Activated CD4-positive, alpha-beta T cell treated with anti-CD3 and anti-CD28 coated beads for 24 hours (primary cell): Measurements from ENCODE around the gene BET1.

Experiments
- DNase-seq, 2 donors: peaks; one replicate each; pipeline ENCODE4 v3.0.0-alpha.2; 2020; ENCODE audit warnings: low read depth in 2 of 2

BET1 gene

DNA sequence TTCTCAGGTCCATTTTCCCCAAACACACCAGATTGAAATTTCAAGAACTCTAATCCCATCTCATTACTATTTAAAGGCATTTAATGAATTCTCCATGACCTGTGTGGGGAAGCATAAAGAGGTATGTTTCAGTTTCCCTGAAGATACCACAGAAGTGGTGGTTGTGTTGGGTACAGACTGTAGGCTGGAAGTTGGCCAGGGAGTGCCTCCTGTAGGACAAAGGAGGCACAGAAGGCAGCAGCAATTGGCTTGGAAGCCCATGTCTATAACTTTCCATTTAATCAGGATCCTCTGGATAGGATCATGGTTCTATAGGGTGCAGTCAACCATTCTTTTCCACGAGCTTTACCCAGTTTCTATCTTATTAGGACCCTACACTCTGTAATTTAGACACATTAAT, 8.6 kb upstream of the BET1 start:
- DNase-seq: no peak

DNA sequence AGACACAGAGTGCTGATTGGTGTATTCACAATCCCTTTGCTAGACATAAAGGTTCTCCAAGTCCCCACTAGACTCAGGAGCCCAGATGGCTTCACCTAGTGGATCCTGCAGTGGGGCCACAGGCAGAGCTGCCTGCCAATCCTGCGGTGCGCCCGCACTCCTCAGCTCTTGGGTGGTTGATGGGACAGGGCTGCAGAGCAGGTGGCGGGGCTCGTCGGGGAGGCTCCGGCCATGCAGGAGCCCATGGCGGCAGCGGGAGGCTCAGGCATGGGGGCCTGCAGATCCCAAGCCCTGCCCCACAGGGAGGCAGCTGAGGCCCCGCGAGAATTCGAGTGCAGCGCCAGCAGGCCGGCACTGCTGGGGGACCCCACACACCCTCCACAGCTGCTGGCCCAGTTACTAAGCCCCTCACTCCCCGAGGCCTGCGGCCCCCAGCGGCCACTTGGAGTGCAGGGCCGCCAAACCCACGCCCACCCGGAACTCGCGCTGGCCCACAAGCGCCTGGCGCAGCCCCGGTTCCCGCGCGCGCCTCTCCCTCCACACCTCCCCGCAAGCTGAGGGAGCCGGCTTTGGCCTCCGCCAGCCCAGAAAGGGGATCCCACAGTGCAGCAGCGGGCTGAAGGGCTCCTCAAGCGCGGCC, 7.7 kb upstream of the BET1 start:
- no peak for DNase-seq

DNA sequence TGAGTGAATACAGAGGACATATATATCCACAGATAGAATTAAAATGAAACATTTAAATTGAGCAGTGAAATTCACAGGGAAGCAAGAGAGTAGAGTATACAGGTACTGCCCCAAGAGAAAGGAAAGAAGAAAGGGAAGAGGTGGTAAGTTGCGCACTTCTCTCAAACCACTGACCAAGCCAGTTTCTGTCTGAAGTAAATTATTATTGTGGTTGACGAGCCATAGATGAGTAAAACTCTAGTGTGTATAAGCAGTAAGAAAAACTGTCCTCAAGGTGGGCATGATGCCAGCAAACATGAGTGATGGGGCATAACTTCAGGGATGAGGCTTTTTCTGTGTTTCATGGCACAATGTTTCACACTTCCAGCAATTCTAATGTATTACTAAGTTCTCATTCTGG, 4.4 kb upstream of the BET1 start:
- no peak for DNase-seq

DNA sequence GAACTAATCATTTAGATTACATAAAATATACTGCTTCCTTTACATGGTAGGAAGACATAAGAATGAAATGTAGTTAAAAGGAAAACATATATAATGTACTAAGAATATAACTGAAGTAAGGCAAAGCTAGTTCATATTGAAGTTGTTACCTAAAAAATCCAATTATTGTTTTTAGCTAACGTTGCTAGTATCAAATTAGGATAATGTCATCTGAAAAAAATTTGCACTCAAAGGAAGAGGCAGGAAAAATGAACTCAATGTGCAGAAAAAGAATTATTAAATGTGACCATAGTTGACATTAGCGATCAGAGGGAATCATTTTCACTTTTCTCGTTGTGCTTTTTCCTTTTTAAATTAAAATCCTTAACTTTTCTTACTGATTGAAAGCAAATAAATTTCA, 1.6 kb upstream of the BET1 start:
- DNase-seq: no peak

DNA sequence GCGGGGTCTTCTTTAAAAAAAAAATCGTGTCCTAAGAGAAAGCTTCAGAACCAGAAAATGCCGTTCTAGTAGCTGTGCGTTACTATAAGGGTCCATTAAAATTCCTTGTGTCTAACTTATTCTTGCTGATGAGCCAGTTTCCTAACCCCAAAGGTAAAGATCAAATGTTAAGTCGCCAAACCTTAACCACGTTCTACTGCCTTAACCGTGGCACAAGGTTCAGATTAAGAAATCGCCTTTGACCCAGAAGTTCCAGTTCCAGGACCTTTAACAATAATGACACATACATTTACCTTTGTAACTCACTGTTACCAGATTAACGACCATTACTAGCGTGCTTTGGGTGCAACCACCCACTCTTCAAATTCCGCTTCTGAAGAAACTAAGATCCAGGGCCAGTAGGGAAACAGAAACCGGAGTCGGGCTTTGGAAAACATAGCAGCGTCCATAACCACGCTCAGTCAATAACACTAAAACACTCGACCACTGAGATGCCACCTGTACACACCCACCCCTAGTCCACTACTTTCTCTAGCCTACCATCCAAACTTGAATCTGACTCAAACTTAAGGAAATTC, 620 bp downstream of the BET1 start:
- no peak for DNase-seq

DNA sequence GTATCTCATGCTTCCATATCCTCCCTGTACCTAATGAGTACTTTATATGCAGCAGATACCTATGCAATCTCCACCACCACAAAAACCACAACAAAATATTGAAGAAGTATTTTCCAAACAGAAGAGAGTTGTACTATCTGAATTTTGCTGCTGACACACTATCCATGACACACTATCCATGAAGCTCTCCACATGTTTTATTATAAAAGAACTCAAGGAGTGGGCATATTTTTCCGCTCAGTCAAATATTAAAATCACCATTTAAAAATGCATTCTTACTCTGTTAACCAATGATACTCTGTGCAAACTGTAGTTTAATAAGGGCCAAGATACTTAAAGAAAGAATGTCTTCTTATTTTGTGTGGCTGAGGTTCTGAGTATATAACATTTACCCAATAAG, 2.8 kb downstream of the BET1 start:
- no peak for DNase-seq

DNA sequence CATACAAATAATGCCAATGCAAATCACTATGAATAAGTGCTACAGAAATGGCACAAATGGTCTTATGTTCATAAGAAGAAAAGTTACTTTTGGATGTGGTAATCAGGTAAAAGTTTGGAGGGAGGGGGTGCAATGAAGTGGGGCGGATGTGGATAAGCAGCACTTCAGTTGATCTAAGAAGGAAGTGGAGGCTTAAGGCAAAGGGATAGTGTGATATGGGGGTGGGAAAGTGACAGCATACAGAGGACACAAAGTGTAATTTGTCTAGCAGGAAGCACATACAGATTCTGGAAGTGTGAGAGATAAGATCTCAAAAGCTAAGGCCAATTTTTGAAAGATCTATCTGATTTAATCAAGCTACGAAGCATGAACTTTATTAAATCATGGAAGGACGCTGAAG, 6.3 kb downstream of the BET1 start:
- DNase-seq: no peak

DNA sequence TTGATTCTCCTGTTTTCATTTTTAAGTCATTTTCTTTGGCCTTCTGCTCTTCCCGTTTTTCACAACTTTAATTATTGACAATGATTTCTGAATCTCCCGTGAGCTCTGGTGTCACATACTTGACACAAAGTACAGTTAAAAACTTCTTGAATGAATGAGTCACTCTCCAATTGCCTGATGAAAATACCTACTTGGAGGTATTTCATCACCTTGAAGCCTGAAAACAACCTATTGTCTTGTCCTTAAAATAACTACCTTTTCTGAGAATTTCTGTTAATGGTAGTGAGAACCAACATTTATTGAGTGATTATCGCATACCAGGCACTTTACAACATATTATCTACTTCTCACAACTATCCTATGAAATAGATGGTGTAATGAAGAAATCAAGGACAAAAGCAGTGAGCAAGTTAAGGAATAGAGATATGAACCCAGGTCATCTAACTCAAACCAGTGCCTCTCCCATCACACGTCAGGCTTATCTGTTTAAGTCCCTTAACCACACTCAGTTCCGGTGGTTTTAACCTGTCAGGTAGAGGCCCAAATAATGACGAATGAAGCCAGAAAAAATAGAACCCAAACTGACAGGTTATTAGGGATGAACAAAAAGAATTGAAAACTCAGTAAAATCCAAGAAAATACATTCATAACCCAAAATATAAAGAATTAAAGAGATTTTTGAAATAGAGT, 11.6 kb downstream of the BET1 start:
- DNase-seq: no peak

DNA sequence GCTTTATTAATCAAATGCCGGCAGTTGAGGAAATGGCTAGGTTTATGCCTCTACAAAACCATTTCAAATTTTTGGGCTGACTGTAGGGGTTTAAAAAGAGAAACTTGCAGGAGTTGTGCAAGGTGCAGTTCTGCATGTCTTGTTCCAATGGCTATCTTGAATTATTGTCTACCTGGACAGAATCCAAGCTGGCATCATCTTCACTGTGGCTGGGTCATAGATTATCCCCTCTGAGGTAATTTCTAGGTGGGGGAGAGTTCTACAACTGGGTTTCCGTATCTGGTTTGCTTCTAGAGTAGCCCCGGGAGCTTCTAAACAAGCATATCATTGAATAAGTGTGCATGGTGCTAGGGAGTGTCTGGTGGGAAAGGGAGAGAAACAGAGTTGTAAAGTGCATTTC, 16.9 kb downstream of the BET1 start:
- no peak for DNase-seq

DNA sequence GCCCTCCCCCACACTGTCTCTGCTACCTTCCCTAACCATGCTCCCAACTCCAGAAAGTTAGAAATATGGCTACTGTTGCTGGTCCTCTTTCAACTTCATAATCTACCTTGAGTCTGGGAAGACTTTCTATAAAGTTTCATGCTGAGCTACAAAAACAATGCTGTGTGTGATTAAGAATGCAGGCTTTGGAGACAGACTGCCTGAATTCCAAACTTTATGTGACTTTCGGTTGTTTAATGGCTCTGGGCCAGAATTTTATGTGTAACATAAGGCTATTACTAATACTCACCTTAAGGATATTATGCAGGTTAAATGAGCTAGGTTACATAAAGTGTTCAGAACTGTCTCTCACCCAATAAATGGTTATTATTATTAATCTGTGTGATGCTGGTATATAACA, 19.1 kb downstream of the BET1 start:
- DNase-seq: no peak

DNA sequence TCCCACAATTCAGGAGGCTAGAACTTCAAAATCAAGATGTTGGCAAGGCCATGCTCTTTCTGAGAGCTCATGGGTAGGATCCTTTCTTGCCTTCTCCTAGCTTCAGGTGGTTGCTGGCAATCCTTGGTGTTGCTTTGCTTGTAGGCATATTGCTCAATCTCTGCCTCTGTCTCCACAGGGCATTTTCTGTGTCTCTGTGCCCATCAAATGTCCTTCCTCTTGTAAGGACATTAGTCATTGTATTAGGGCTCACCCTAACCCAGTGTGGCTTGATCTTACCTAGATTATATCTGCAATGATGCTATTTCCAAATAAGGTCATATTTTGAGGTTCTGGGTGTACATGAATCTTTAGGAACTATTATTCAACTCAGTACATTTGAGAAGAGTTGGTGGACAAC, 20.1 kb downstream of the BET1 start:
- no peak for DNase-seq

DNA sequence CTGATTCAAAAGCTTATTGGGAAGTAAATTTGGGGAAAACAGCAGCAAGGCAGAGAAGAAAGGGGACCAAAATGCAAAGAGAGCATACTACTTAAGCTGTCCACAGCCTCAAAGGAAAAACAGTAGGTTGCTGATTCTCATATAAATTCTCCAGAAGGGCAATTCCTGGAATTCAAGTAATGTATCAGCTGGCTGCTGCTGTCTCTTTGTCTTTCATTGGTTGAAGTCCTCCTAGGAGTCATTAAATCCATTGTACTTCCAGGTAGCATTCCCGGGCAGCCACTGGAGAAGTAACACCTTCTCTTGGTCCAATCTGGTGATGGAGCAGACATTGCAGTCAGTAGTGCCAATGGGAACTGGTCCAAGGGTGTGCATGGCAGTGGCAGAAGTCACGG, 22.7 kb downstream of the BET1 start:
- no peak for DNase-seq

DNA sequence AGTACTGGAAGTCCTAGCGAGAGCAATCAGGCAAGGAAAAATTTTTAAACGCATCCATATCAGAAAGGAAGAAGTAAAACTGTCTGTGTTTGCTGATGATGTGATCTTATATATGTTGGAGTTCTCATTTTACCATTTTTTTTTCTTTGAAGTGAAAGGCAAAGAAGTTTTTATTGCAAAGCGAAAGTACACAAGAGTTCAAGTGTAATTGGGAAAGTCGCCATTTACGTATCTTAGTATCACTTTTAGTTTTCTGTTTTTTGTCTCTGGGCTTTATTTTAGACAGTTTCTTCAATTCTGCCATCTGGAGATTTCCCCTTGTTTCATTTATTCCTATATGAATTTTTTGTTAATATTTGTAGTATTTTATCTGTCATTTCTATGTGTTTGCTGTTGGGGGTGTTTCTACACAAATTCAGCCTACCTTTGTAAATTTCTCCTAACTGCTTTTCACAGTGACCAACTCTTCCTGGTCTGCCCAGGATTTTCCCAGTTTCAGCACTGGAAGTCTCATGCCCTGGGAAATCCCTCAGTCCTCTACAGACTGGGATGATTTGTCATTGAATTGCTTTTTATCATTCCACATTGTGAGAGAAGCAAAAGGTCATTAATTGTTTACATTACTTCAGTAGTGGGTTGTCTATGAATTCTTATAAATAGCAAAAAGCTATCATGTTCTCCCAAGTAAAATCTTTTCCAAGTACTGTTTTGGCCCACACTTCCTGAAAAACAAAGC, 23.2 kb downstream of the BET1 start:
- DNase-seq: no peak

DNA sequence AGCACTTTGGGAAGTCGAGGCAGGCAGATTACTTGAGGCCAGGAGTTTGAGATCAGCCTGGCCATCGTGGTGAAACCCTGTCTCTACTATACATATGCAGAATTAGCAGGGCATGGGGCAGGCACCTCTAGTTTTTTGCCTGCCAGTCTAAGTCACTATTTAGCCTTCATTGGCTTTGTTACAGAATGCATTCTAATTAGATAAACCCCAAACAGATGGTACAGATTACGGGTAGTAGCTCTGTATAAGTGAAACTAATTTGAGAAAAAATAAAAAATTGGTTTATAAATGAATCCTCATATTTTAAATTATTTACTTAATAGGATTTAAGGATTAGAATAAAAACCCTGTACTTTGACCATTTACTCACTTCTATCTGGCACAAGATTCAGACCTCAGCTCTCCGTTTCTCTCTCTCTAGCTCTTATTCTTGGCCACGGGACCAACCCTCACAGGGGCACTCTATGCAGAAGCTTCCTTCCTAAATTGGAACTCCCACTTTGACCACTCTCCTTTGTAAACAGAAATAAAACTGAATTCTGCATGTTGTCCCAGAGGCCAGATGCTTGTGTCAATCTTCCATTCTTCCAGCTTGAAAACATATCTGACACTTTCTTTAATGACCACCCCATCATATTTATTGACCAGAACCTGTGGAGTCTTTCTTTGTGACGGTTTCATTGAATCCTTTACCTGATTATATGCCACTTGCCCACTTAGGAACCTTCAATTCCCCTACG, 26.8 kb downstream of the BET1 start:
- DNase-seq: no peak

DNA sequence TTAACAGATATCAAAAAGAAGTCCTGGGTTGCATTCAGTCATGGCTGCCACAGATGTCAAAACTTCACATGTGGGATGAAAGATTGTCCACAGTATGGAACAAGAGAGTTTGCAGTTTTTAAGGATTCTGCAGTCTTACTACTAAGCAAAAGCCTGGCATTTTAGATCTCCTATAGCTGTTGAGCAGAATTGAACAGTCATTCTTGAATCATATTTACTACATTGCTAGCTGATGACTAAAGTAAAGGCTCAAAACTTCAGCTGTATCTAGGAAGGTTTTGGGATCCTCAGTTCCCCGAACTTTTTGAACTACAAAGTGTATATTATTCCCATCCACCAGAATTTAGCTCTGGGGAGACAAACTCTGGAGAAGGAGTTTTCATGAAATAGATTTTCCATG, 31.0 kb downstream of the BET1 start:
- DNase-seq: no peak

DNA sequence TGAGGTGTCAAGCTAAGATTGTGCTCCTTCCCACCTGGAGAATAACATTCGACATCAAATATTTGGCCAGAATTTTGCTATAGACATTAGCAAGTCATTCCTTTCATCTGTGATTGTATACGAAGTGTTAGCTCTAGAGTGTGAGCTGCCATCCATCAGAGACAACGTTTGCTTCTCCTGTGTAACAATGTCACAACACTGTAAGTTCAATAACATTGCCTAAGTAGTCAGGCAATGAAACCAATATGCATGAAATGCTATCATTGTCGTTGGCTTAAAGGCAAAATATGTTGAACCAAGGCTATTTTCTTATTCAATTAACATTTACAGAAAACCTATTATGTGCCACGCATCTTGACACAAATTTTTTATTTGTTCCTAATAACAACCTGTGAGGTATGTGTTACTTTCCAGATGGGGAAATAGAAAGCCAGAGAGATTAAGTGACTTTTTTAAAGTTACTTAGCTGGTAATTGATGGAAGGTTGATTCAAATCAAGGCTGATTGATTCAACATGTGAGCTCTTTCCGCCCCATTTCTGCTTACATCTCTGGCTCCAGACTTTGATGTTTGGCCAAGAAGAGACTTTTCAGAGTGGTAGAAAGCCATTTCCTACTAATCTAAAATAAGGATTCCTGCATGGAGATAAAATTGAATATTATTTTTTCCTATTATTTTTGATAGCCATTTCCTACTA, 32.0 kb downstream of the BET1 start:
- no peak for DNase-seq

DNA sequence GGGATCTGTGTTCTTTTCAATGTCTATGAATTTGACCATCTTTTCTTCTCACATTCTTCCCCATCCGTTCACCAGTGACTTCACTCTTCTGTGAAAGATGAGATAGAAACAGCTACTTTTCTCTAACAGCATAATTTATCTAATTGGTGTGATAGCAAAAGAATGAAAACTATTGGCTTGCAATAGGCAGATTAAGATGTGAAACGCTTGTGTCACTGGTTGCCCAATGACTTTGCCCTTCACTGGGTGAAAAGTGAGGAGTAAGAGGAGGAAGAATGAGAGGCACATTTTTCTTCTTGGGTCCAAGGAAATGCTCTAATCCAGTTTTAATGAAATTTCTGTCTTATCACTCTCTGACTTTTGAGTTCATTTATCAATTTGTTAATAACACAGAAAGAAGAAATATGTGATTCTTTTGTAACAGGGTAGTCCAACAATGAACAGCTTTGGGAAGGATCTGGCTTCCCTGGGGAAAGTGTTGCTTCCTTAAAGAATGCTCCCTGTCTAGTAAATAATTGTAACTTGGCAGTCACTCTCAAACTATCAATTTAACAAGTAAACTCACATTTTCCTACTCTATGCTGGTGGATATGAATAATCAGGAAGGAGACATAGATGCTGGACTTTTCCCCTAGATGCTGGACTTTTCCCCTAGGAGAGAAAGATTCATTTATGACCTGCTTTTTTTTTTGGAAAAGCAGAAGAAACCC, 35.1 kb downstream of the BET1 start:
- no peak for DNase-seq

DNA sequence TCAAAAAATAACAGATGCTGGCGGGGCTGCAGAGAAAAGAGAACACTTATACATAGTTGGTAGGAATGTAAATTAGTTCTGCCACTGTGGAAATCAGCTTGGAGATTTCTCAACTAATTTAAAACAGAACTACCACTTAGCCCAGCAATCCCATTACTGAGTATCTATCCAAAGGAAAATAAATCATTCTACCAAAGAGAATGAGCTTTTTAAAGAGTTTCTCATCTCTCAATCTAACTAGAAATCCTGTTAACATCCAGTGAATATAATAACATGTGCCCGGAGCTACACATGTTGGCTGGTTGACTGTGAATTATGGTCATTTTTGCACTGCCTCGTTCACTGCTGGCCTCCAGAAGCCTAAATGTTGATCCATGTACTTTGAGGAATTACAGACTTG, 39.3 kb downstream of the BET1 start:
- DNase-seq: no peak

DNA sequence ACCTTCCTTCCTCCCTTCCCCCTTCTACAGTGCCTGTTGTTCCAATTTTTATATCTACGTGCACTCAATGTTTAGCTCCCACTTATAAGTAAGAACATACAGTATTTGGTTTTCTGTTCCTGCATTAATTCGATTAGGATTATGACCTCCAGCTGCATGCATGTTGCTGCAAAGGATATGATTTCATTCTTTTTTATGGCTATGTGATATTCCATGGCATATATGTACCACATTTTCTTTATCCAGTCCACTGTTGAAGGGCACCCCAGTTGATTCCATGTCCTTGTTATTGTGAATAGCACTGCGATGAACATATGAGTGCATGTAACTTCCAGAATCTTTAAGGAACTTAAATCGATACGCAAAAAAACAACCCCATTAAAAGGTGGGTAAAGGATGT, 39.9 kb downstream of the BET1 start:
- DNase-seq: no peak

DNA sequence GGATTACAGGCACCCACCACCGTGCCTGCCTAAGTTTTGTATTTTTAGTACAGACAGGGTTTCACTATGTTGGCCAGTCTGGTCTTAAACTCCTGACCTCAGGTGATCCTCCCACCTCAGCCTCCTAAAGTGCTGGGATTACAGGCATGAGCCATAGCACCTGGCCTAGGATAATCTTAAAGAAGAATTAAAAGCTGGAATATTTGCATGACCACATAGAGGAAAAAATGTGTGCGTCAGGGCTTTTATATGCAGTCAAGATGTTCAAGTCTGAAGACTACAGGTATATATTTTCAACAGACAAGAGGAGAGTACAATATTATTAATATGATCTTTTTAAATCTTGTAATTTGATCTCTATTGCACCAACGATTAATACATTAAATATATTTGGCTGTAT, 43.2 kb downstream of the BET1 start:
- no peak for DNase-seq

DNA sequence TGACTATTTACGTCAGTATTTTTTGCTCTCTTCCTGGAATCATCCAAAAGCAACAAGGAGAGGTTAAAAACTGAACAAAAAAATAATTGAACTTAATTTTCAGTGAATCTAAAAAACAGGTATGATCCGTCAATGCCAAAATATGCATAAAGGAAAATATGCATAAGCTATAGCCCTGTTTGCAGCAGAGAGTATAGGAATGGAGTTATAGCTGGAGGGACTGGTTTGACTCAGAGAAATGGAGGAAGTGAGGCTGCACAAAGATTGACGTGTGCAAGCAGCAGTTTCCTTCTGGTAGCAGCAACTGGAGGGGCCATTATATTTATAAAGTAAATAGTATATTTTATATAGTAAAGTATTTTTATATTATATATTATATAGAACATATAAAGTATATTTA, 45.5 kb downstream of the BET1 start:
- no peak for DNase-seq
